GM13976 (cell line): ENCODE measurements around the gene ZNF692.

Source experiments
- DNase-seq: peaks from one replicate; pipeline ENCODE4 v3.0.0; 2012; ENCODE audit warnings: low spot score
- CTCF ChIP-seq: IDR thresholded peaks from 2 replicates; pipeline ENCODE4 v1.5.1; 2012; ENCODE audit warnings: borderline replicate concordance, mild to moderate bottlenecking; ENCODE audit not compliant: insufficient read depth; ENCODE audit errors: extremely low read depth, missing control alignments, control extremely low read depth
- in situ Hi-C: fragments of 300-500 bp; cut with MboI; formaldehyde crosslinking; loops from one replicate; pipeline ENCODE4 v1.12.0; 2022; ENCODE audit warnings: low sequenced_read_pairs, mixed read lengths, inconsistent platforms; ENCODE audit not compliant: unreplicated experiment

Gene ZNF692

GRCh38 chr1:248820041-248820585, 38.8 kb downstream of the ZNF692 start:
- TF ChIP-seq CTCF, result no peak
- in situ Hi-C loops, result no loop called here
- DNase-seq, result no peak

DNA sequence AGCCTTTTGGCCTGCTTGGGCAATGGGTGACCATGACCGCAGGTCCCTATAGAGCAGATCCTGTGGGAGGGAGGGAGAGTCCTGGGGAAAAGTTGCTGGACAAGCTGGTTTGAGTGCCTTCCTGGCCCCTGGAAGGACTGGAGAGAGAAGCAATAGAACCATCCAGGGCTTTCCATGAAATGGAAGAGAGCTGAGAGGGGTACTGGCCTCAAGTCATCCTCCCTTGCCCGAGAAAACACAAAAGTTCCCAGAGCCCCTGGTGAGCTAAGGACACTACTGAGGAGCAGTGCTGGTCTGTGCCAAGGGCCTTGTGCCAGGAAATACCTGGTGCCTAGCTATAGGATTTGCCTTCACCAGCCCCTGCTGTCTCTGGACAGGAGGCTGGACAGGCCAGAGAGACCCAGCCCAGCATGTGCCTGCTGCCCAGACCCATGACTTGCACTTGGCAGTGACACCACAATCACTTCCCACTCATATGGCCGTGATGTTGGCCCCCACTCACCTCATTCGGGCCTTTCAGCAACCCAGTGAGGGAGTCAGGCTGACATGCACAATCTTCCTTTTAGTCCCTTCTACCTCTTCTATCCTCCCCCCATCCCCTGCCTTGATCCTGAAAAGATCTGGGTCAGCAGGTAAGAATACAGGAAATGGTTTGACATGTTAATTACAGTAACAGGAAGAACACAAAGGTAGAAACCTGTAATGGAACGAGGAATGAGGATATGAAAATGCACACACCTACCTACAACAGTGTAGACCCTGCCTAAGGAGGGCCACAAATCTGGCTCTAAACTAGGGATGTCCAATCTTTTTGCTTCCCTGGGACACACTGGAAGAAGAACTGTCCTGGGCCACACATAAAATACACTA, 40.1 kb downstream of the ZNF692 start:
- no peak for TF ChIP-seq CTCF
- no peak for DNase-seq
- in situ Hi-C loops, result no loop called here

DNA sequence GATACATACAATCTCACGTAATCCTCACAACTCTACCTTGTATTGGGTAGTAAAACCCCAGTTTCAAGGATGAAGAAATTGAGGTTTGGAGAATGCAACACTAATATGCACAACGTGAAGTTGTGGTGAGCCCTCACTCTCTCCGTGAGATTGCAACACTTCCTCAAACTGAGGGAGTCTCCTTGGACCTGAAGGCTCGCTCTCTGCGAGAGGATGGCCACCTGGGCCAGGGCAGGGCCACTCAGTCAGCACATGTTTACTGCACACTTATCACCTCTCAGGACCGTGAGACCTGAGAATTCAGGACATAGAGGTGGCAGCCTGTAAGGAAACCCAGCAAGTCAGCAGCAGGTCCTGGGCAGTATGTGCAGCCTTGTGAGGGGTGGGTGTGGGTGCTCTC, 41.8 kb downstream of the ZNF692 start:
- TF ChIP-seq CTCF, result no peak
- DNase-seq, result no peak
- in situ Hi-C loops, result no loop called here

- DNase-seq, result no peak
- TF ChIP-seq CTCF, result no peak
- in situ Hi-C loops, result no loop called here
Measured at GRCh38 chr1:248816042-248816851, 42.6 kb downstream of the ZNF692 start.

GRCh38 chr1:248815407-248816034, 43.4 kb downstream of the ZNF692 start:
- DNase-seq, result no peak
- no peak for TF ChIP-seq CTCF
- in situ Hi-C loops, result no loop called here

GRCh38 chr1:248814351-248814750, 44.5 kb downstream of the ZNF692 start:
- no peak for TF ChIP-seq CTCF
- DNase-seq, result no peak
- in situ Hi-C loops, result no loop called here
